Mesendoderm (in vitro differentiated cells): ENCODE data around the gene FLT3LG.
A peak's percentile ranks its signal among the peaks of the same experiment; 100 is the strongest.

ENCODE experiments used
- DNase-seq: peaks from one replicate; pipeline ENCODE4 v3.0.0; 2013
- H2AK5ac ChIP-seq: 2 replicates; pipeline ENCODE4 v1.6.1; 2013; ENCODE audit warnings: low read length, inconsistent platforms
- H2BK120ac ChIP-seq: 2 replicates; pipeline ENCODE4 v1.6.1; 2013; ENCODE audit warnings: low read depth, mild to moderate bottlenecking, low read length, moderate library complexity, mixed read lengths
- H2BK15ac ChIP-seq: replicated peaks from 2 replicates; pipeline ENCODE4 v1.6.1; 2013; ENCODE audit warnings: low read depth, mild to moderate bottlenecking, moderate library complexity
- H2BK5ac ChIP-seq: 2 replicates; pipeline ENCODE4 v1.6.1; 2013; ENCODE audit warnings: low read length, inconsistent platforms
- H3K18ac ChIP-seq: 2 replicates; pipeline ENCODE4 v1.6.1; 2013; ENCODE audit warnings: mild to moderate bottlenecking, low read length, mixed read lengths
- H3K23ac ChIP-seq: one replicate; pipeline ENCODE4 v1.6.1; 2013; ENCODE audit warnings: low read length
- H3K27ac ChIP-seq: 2 replicates; pipeline ENCODE4 v1.5.1; 2013; ENCODE audit warnings: low read depth, mild to moderate bottlenecking, inconsistent platforms, low read length, moderate library complexity
- H3K27me3 ChIP-seq: 2 replicates; pipeline ENCODE4 v1.6.1; 2013; ENCODE audit warnings: low read length, control low read depth, mild to moderate bottlenecking, inconsistent platforms; ENCODE audit not compliant: insufficient read depth, poor library complexity
- H3K36me3 ChIP-seq: 2 replicates; pipeline ENCODE4 v1.6.1; 2013; ENCODE audit warnings: low read length, inconsistent platforms; ENCODE audit not compliant: control insufficient read depth, insufficient read depth
- H3K4ac ChIP-seq: one replicate; pipeline ENCODE4 v1.6.1; 2013; ENCODE audit warnings: low read depth, mild to moderate bottlenecking, low read length, moderate library complexity
- H3K4me1 ChIP-seq: 2 replicates; pipeline ENCODE4 v1.6.1; 2013; ENCODE audit warnings: low read depth, low read length, inconsistent platforms; ENCODE audit not compliant: control insufficient read depth
- H3K4me2 ChIP-seq: 2 replicates; pipeline ENCODE4 v1.6.1; 2013; ENCODE audit warnings: low read length
- H3K4me3 ChIP-seq: 2 replicates; pipeline ENCODE4 v1.5.1; 2013; ENCODE audit warnings: mild to moderate bottlenecking, low read length
- H3K56ac ChIP-seq: one replicate; pipeline ENCODE4 v1.6.1; 2013; ENCODE audit warnings: low read length
- H3K79me1 ChIP-seq: 2 replicates; pipeline ENCODE4 v1.6.1; 2013; ENCODE audit warnings: low read length, inconsistent platforms
- H3K79me2 ChIP-seq: 2 replicates; pipeline ENCODE4 v1.6.1; 2013; ENCODE audit warnings: mild to moderate bottlenecking, low read length; ENCODE audit not compliant: control insufficient read depth, insufficient read depth
- H3K9ac ChIP-seq: 2 replicates; pipeline ENCODE4 v1.6.1; 2013; ENCODE audit warnings: low read length, inconsistent platforms
- H4K5ac ChIP-seq: one replicate; pipeline ENCODE4 v1.6.1; 2013; ENCODE audit warnings: low read length
- H4K8ac ChIP-seq: one replicate; pipeline ENCODE4 v1.6.1; 2013; ENCODE audit warnings: low read depth, mild to moderate bottlenecking, control low read depth, low read length, moderate library complexity
- WGBS: extraction: QIAGEN DNeasy Blood & Tissue Kit; methylation state at CpG from one replicate; pipeline ENCODE4 v1.1.7; 2013; ENCODE audit warnings: low lambda C conversion rate, missing lambda C conversion rate; ENCODE audit not compliant: insufficient coverage; ENCODE audit errors: extremely low coverage; 5-methylcytosine and 5-hydroxymethylcytosine counted together

Gene FLT3LG

DNA sequence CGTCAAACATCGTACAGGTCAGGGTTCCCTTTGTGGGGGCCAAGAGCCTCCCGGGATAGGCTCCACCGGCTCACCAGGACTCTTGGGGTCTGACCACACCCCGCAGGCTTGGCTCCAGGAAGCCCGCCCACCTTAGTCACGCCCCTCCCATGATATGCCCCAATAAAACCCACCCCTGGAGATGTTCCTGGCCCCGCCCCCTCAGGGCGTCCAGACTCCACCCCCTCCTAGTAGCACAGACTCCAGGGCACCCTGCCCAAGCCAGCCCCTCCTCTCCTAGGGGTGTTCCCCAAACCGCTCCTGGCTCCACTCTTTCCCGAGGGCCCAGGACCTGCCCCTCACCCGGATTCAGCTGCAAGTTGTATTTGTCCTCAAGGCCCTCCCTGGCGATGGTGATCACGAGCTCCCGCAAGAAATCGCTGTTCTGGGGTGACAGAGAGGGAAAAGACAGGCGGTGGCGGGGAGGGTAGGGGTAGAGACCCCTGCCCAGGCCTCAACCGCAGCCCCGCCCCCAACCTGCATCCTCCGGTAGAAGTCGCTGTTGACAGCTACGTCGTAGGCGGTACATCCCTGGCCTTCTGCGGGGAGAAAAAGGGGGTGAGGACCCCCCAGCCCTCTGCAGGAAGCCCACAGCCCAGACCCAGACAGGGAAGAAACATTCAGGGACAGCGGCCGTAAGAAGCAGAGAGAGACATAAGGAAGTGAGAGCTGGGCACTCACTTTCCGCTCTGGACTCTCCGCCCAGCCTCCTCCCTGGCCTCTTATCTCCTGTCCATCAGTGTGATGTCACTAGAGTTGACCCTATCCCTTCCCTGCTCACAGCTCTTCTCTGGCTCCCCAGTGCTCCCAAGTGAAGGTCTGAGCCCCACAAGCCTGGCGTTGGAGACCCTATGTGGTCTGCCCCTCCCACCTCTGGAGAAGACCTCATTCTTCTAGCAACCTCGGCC, 26.3 kb upstream of the FLT3LG start:
- Histone ChIP-seq H3K23ac (no peak overlapping the region), H2BK15ac (no peak overlapping the region), H4K8ac (no peak overlapping the region), H3K4ac (no peak overlapping the region), H3K4me1 (no peaks in the 10 kb centered on the region), H3K4me3 (no peak overlapping the region), H3K9ac (no peak overlapping the region), H3K4me2 (no peak overlapping the region), H2BK5ac (no peak overlapping the region), H3K79me1 (peaks cover 8% of the 10 kb centered on the region), H3K27me3 (no peaks in the 10 kb centered on the region), H3K18ac (no peak overlapping the region), H3K79me2 (peaks cover 6% of the 10 kb centered on the region), H4K5ac (no peak overlapping the region), H2BK120ac (no peak overlapping the region), H2AK5ac (no peak overlapping the region), H3K56ac (no peak overlapping the region), H3K27ac (no peak overlapping the region), H3K36me3 (peaks cover 5% of the 10 kb centered on the region)
- no CpG with 5 or more reads among the region's 32 CpGs for WGBS
- peak; percentile 68 for DNase-seq

DNA sequence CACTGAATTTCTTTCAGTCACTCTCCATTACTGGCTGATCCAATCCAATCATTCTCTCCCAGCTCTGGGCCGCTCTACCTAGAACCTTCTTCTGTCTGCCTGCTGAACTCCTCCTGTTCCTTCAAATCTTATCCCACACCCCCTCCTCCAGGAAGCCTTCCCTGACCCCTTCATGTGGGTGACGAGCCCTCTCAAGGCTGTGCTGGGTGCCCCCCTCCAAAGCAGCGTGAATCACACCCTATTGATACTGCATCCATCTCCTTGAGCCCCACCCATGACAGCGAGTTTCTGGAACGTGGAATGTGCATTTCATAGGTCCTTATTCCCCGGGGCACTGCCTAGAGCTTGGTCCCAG, 25.6 kb upstream of the FLT3LG start:
- no peak overlapping the region for H3K27ac ChIP-seq
- H3K18ac ChIP-seq = no peak overlapping the region
- H3K79me1 ChIP-seq = peaks cover 8% of the 10 kb centered on the region
- no peak overlapping the region for H3K4ac ChIP-seq
- DNase-seq = no peak
- no peak overlapping the region for H4K8ac ChIP-seq
- peaks cover 6% of the 10 kb centered on the region for H3K79me2 ChIP-seq
- H3K56ac ChIP-seq = no peak overlapping the region
- no peak overlapping the region for H2BK120ac ChIP-seq
- H3K4me3 ChIP-seq = no peak overlapping the region
- H2BK5ac ChIP-seq = no peak overlapping the region
- H3K4me2 ChIP-seq = no peak overlapping the region
- no peak overlapping the region for H4K5ac ChIP-seq
- H3K23ac ChIP-seq = no peak overlapping the region
- no peak overlapping the region for H2AK5ac ChIP-seq
- H3K4me1 ChIP-seq = no peaks in the 10 kb centered on the region
- H3K36me3 ChIP-seq = peaks cover 5% of the 10 kb centered on the region
- H3K9ac ChIP-seq = no peak overlapping the region
- no CpG with 5 or more reads among the region's 6 CpGs for WGBS
- H3K27me3 ChIP-seq = no peaks in the 10 kb centered on the region
- no peak overlapping the region for H2BK15ac ChIP-seq

DNA sequence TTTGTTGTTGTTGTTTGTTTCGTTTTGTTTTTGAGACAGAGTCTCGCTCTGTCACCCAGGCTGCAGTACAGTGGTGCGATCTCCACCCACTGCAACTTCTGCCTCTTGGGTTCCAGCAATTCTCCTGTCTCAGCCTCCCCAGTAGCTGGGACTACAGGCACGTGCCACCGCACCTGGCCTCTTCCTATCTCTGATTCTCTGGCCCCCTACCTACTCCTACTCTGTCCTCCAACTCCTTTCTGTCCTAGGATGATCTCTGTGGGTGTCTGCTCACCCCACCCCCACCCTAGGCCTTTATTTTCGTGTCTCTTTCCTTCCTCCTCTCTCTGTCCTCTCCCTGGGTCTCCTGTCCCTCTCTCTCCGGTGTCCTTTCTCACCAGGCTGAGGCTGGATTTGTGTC, 23.6 kb upstream of the FLT3LG start:
- Histone ChIP-seq H3K23ac (no peak overlapping the region), H2BK15ac (no peak overlapping the region), H3K4ac (no peak overlapping the region), H3K56ac (no peak overlapping the region), H3K9ac (peak overlapping the region; percentile 23), H3K4me2 (peak overlapping the region; percentile 4), H2BK5ac (no peak overlapping the region), H3K4me1 (no peaks in the 10 kb centered on the region), H3K79me2 (peaks cover 6% of the 10 kb centered on the region), H3K36me3 (peaks cover 5% of the 10 kb centered on the region), H3K18ac (no peak overlapping the region), H3K27me3 (no peaks in the 10 kb centered on the region), H4K8ac (no peak overlapping the region), H3K79me1 (peaks cover 11% of the 10 kb centered on the region), H2BK120ac (no peak overlapping the region), H2AK5ac (no peak overlapping the region), H3K27ac (no peak overlapping the region), H4K5ac (no peak overlapping the region), H3K4me3 (no peak overlapping the region)
- WGBS = no CpG with 5 or more reads among the region's 7 CpGs
- DNase-seq = no peak

DNA sequence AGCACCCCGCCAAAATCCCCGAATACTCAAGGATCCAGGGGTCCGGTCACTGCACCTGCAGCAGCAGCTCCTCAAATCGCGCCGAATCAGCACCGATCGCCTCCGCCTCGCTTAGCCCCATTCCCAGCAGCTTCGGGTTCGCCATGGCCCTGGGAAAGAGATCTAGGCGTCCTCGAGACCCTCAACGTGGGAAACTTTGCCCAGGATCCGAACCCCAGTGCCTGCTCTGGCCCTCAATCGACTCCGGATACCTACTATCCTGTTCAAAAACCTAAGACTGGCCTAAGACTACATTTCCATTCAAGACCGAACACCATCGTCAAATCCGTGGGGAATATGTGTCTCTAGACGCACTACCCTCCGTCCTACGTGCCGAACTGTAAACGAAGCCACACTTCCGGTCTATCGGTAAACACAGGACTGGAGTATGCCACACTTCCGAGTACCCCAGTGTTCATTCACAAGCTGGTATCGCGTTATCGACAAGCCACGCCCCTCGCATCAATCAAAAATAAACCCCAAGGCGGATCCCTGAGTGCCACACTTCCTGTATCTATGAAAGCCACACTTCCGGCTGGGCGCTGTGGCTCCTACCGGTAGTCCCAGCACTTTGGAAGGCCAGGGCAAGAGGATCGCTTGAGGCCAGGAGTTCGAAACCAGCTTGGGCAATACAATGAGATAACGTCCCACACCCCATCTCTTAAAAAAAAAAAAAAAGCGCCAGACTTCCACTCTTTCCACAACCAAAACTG, 22.4 kb upstream of the FLT3LG start, which contains the start of gene PIH1D1:
Gene PIH1D1 (minus strand): TSS at position 385 of the 752 bp plus-strand sequence. CDS start 240 bp downstream, at position 145.
- Histone ChIP-seq H2AK5ac (no peak within 1 kb of the TSS), H4K8ac (no peak within 1 kb of the TSS), H3K23ac (no peak within 1 kb of the TSS), H3K27ac (peak within 1 kb of the TSS; percentile 98), H3K4me1 (no peaks in the 10 kb centered on the region), H3K36me3 (peaks cover 5% of the 10 kb centered on the region), H3K4me3 (peak within 1 kb of the TSS; percentile 78), H3K4ac (peak within 1 kb of the TSS; percentile 76), H3K4me2 (peak within 1 kb of the TSS; percentile 69), H3K79me2 (peaks cover 6% of the 10 kb centered on the region), H3K18ac (peak within 1 kb of the TSS; percentile 29), H2BK120ac (no peak within 1 kb of the TSS), H2BK5ac (no peak within 1 kb of the TSS), H2BK15ac (no peak within 1 kb of the TSS), H3K56ac (peak within 1 kb of the TSS; percentile 88), H3K9ac (peak within 1 kb of the TSS; percentile 91), H4K5ac (no peak within 1 kb of the TSS), H3K79me1 (peaks cover 11% of the 10 kb centered on the region), H3K27me3 (no peaks in the 10 kb centered on the region)
- peak; percentile 100 for DNase-seq
- no CpG with 5 or more reads among the region's 42 CpGs for WGBS

DNA sequence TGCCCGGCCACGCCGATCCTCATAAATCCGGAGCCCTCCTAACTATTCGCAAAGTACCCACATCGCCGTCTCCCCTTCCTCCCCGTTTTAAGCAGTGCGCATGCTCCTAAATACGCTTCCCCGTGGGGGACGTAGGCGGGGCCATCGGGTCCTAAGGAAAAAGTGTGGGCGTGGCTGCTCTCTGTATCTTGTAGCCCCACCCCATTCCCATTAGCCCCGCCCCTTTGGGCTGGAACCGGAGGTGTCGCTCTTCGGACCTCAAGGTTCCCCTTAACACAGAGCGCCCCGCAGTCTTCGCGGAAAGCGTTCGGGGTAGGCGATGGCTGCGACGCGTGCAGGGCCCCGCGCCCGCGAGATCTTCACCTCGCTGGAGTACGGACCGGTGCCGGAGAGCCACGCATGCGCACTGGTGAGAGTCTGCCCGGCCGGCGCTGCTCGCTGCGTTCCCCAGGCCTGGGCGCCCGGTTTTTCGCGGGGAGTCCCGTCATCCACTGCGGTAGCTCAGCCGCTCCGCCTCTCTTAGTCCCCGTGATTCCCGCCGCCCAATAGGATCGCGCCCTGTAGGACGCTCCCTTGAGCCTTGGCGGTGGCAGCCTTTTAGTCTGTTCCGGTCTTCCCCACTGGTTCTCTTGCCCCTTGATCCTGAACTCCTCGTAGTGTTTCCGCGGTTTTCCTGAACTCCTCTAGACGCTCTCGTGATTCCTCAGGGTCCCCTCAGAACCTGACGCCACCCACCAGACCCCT, 20.8 kb upstream of the FLT3LG start, which contains the start of gene ALDH16A1:
Gene ALDH16A1 (plus strand): TSS at position 213 of the 744 bp plus-strand sequence. CDS start 107 bp downstream, at position 320.
- Histone ChIP-seq H4K8ac (peak within 1 kb of the TSS; percentile 95), H3K27me3 (no peaks in the 10 kb centered on the region), H3K4me1 (no peaks in the 10 kb centered on the region), H2AK5ac (peak within 1 kb of the TSS; percentile 98), H4K5ac (peak within 1 kb of the TSS; percentile 89), H3K79me1 (peaks cover 11% of the 10 kb centered on the region), H3K56ac (peak within 1 kb of the TSS; percentile 99), H3K36me3 (peaks cover 2% of the 10 kb centered on the region), H3K4me3 (peak within 1 kb of the TSS; percentile 85), H3K23ac (no peak within 1 kb of the TSS), H3K27ac (peak within 1 kb of the TSS; percentile 98), H3K4ac (peak within 1 kb of the TSS; percentile 97), H2BK15ac (no peak within 1 kb of the TSS), H2BK120ac (no peak within 1 kb of the TSS), H3K4me2 (peak within 1 kb of the TSS; percentile 96), H3K79me2 (peaks cover 6% of the 10 kb centered on the region), H3K9ac (peak within 1 kb of the TSS; percentile 98), H3K18ac (peak within 1 kb of the TSS; percentile 95), H2BK5ac (peak within 1 kb of the TSS; percentile 74)
- no CpG with 5 or more reads among the region's 66 CpGs for WGBS
- peak; percentile 99 for DNase-seq
